GM23248 (cell line): ENCODE measurements around the gene TUBGCP6. TPM values are rescaled to one million over a fixed set of nuclear protein-coding genes. Genes with fewer than 3 reads are reported as not detected.

Experiments used
- DNase-seq: peaks from one replicate; pipeline ENCODE4 v3.0.0-alpha.2; 2015
- H2AFZ ChIP-seq: fragments of 200-600 bp; sonication (generic); 2 replicates; pipeline ENCODE4 v1.6.1; 2016; ENCODE audit warnings: antibody characterized with exemption
- H3F3A ChIP-seq: fragments of 200-600 bp; sonication (generic); 2 replicates; pipeline ENCODE4 v1.6.1; 2016; ENCODE audit warnings: mild to moderate bottlenecking, antibody characterized with exemption, mixed run types; ENCODE audit not compliant: insufficient read depth
- H3K27ac ChIP-seq: fragments of 200-600 bp; sonication (generic); 2 replicates; pipeline ENCODE4 v1.5.1; 2016; ENCODE audit warnings: mild to moderate bottlenecking
- H3K27me3 ChIP-seq: fragments of 200-600 bp; sonication (generic); replicated peaks from 2 replicates; pipeline ENCODE4 v1.6.1; 2016; ENCODE audit warnings: mild to moderate bottlenecking; ENCODE audit not compliant: insufficient read depth
- H3K36me3 ChIP-seq: fragments of 200-600 bp; sonication (generic); 2 replicates; pipeline ENCODE4 v1.6.1; 2016; ENCODE audit warnings: low read depth, mild to moderate bottlenecking
- H3K4me1 ChIP-seq: fragments of 200-600 bp; sonication (generic); 2 replicates; pipeline ENCODE4 v1.6.1; 2016; ENCODE audit warnings: mild to moderate bottlenecking; ENCODE audit not compliant: insufficient read depth
- H3K4me2 ChIP-seq: fragments of 200-600 bp; sonication (generic); one replicate; pipeline ENCODE4 v1.6.1; 2016; ENCODE audit warnings: mild to moderate bottlenecking; ENCODE audit not compliant: unreplicated experiment
- H3K4me3 ChIP-seq: fragments of 200-600 bp; sonication (generic); 2 replicates; pipeline ENCODE4 v1.5.1; 2016; ENCODE audit warnings: mild to moderate bottlenecking
- H3K79me2 ChIP-seq: fragments of 200-600 bp; sonication (generic); 2 replicates; pipeline ENCODE4 v1.6.1; 2016; ENCODE audit warnings: mild to moderate bottlenecking; ENCODE audit not compliant: insufficient read depth
- H3K9ac ChIP-seq: fragments of 200-600 bp; sonication (generic); 2 replicates; pipeline ENCODE4 v1.6.1; 2016; ENCODE audit warnings: mild to moderate bottlenecking
- H3K9me2 ChIP-seq: fragments of 200-600 bp; sonication (generic); 2 replicates; pipeline ENCODE4 v1.6.1; 2016; ENCODE audit warnings: mixed run types, mild to moderate bottlenecking, moderate library complexity; ENCODE audit not compliant: insufficient read depth
- H3K9me3 ChIP-seq: fragments of 200-600 bp; sonication (generic); one replicate; pipeline ENCODE4 v1.6.1; 2017; ENCODE audit warnings: low read depth
- H4K20me1 ChIP-seq: fragments of 200-600 bp; sonication (generic); 2 replicates; pipeline ENCODE4 v1.6.0; 2016; ENCODE audit not compliant: insufficient read depth
- EZH2 ChIP-seq: fragments of 200-600 bp; sonication (generic); IDR thresholded peaks from 2 replicates; pipeline ENCODE4 v1.6.1; 2018; ENCODE audit warnings: antibody characterized with exemption, mild to moderate bottlenecking; ENCODE audit not compliant: insufficient read depth, poor library complexity, severe bottlenecking
- EZH2phosphoT487 ChIP-seq: fragments of 200-600 bp; sonication (generic); IDR thresholded peaks from 2 replicates; pipeline ENCODE4 v1.6.1; 2018; ENCODE audit warnings: antibody characterized with exemption, moderate library complexity, mild to moderate bottlenecking, low read depth; ENCODE audit not compliant: insufficient read depth
- WGBS, 2 experiments: methylation state at CpG; one replicate each; pipeline ENCODE4 v1.1.6; 2015 to 2017; ENCODE audit warnings: low lambda C conversion rate in 2 of 2, low coverage in 1 of 2; ENCODE audit errors: missing lambda C conversion rate in 2 of 2; 5-methylcytosine and 5-hydroxymethylcytosine counted together
- in situ Hi-C: fragments of 300-500 bp; cut with MboI; formaldehyde crosslinking; loops from 2 replicates; pipeline ENCODE4 v1.15.0; 2020
- polyA plus RNA-seq: library from polyadenylated mRNA; unstranded; fragments of >200 nt; fragmentation: Nextera tagmentation; extraction: Ambion mirVana; gene quantifications from 2 replicates; pipeline ENCODE4 v1.2.1, GENCODE V29; 2016
- total RNA-seq: library from RNA; depleted of rRNA; stranded (reverse); fragments of >200 nt; shearing (Covaris generic); gene quantifications from 2 replicates; pipeline ENCODE4 v1.2.3, GENCODE V29; 2014

TUBGCP6 gene
- total and polyA plus RNA-seq, 2 experiments from 2014 or later = 16.6 to 32.0 TPM

- TF ChIP-seq EZH2 (no peak), EZH2phosphoT487 (no peak)
- no peaks in the 10 kb centered on the region for H3K27me3 ChIP-seq
- H3K4me1 ChIP-seq = peaks cover 7% of the 10 kb centered on the region
- no peak overlapping the region for H2AFZ ChIP-seq
- no peaks in the 10 kb centered on the region for H3K9me2 ChIP-seq
- no peak overlapping the region for H3K27ac ChIP-seq
- H3K79me2 ChIP-seq = no peaks in the 10 kb centered on the region
- no peaks in the 10 kb centered on the region for H3K9me3 ChIP-seq
- H3F3A ChIP-seq = no peaks in the 10 kb centered on the region
- 61 to 68% methylated on average over 9 of the region's 9 CpGs for WGBS, 2 experiments
- DNase-seq = no peak
- no peak overlapping the region for H3K4me3 ChIP-seq
- H4K20me1 ChIP-seq = no peaks in the 10 kb centered on the region
- H3K9ac ChIP-seq = no peak overlapping the region
- no peak overlapping the region for H3K4me2 ChIP-seq
- in situ Hi-C loops = no loop called here
- H3K36me3 ChIP-seq = no peaks in the 10 kb centered on the region
Observed at GRCh38 chr22:50268655-50269113, 23.9 kb upstream of the TUBGCP6 start.

- Histone ChIP-seq H3K27me3 (no peaks in the 10 kb centered on the region), H3K9ac (no peak overlapping the region), H3K79me2 (no peaks in the 10 kb centered on the region), H3K4me3 (peak overlapping the region; percentile 63), H3K27ac (no peak overlapping the region), H2AFZ (no peak overlapping the region), H3K36me3 (no peaks in the 10 kb centered on the region), H3F3A (no peaks in the 10 kb centered on the region), H4K20me1 (no peaks in the 10 kb centered on the region), H3K9me3 (no peaks in the 10 kb centered on the region), H3K4me1 (peaks cover 7% of the 10 kb centered on the region), H3K9me2 (no peaks in the 10 kb centered on the region), H3K4me2 (peak overlapping the region; percentile 68)
- no peak for TF ChIP-seq EZH2
- no peak for TF ChIP-seq EZH2phosphoT487
- WGBS, 2 experiments = 8 to 14% methylated on average over 28 to 54 of the region's 75 CpGs
- in situ Hi-C loops = no loop called here
- DNase-seq = peak; percentile 81
Observed at GRCh38 chr22:50267591-50268390, 23.0 kb upstream of the TUBGCP6 start.

GRCh38 chr22:50266994-50267393, 22.2 kb upstream of the TUBGCP6 start:
- no peak for TF ChIP-seq EZH2phosphoT487
- TF ChIP-seq EZH2 = no peak
- Histone ChIP-seq H3K9me2 (no peaks in the 10 kb centered on the region), H3K27ac (no peak overlapping the region), H3F3A (no peaks in the 10 kb centered on the region), H3K4me1 (peaks cover 7% of the 10 kb centered on the region), H3K36me3 (no peaks in the 10 kb centered on the region), H3K9ac (no peak overlapping the region), H3K27me3 (no peaks in the 10 kb centered on the region), H3K4me2 (no peak overlapping the region), H2AFZ (no peak overlapping the region), H3K79me2 (no peaks in the 10 kb centered on the region), H3K9me3 (no peaks in the 10 kb centered on the region), H3K4me3 (peak overlapping the region; percentile 63; the same call in 1 of the 2 replicates), H4K20me1 (no peaks in the 10 kb centered on the region)
- 36 to 39% methylated on average over 30 to 34 of the region's 37 CpGs for WGBS, 2 experiments
- in situ Hi-C loops = no loop called here
- no peak for DNase-seq

GRCh38 chr22:50264946-50265669, 20.3 kb upstream of the TUBGCP6 start:
- H3K4me1 ChIP-seq = 0 out of 2 replicates have a peak, but pooled peaks cover 2% of the 10 kb centered on the region
- H3K9me3 ChIP-seq = no peaks in the 10 kb centered on the region
- no peak for DNase-seq
- H3K4me2 ChIP-seq = no peak overlapping the region
- WGBS, 2 experiments = 80 to 81% methylated on average over 13 to 15 of the region's 15 CpGs
- peaks cover 3% of the 10 kb centered on the region; the same call in 1 of the 2 replicates for H3K79me2 ChIP-seq
- no peak overlapping the region for H2AFZ ChIP-seq
- no peaks in the 10 kb centered on the region for H3K27me3 ChIP-seq
- H3K4me3 ChIP-seq = no peak overlapping the region
- no peaks in the 10 kb centered on the region for H3F3A ChIP-seq
- no peak overlapping the region for H3K9ac ChIP-seq
- H4K20me1 ChIP-seq = no peaks in the 10 kb centered on the region
- no peak overlapping the region for H3K27ac ChIP-seq
- no peaks in the 10 kb centered on the region for H3K9me2 ChIP-seq
- TF ChIP-seq EZH2 (no peak), EZH2phosphoT487 (no peak)
- H3K36me3 ChIP-seq = no peaks in the 10 kb centered on the region
- in situ Hi-C loops = no loop called here
